Activated CD4-positive, alpha-beta T cell treated with anti-CD3 and anti-CD28 coated beads, Interleukin-2, amount 50 U/mL, for 1 hour (primary cell): ENCODE results near the gene WDR38.

Source experiments
- DNase-seq: peaks from one replicate; pipeline ENCODE4 v3.0.0-alpha.2; 2020

WDR38 gene

GRCh38 chr9:124886461-124886860, 33.2 kb downstream of the WDR38 start:
- no peak for DNase-seq

GRCh38 chr9:124886866-124887492, 33.7 kb downstream of the WDR38 start:
- no peak for DNase-seq

DNA sequence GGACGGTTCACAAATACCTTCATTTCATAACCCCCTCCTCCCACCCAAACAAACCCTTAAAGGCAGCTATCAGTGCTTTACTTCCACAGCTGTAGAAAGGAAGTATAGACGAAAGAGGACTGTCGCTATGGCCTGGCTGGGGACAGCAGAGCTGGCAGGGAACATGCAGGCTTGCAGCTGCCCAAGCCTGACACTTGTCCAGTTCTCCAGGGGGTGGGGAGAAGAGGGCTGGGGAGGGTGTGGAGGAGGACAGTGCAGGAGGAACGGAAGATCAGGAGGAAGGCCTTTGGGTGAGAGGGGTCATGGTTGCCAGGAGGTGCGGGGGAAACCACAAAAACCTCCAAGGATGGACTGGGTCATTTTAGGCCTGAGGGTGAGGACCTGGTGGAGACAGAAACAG, 34.6 kb downstream of the WDR38 start:
- no peak for DNase-seq

DNA sequence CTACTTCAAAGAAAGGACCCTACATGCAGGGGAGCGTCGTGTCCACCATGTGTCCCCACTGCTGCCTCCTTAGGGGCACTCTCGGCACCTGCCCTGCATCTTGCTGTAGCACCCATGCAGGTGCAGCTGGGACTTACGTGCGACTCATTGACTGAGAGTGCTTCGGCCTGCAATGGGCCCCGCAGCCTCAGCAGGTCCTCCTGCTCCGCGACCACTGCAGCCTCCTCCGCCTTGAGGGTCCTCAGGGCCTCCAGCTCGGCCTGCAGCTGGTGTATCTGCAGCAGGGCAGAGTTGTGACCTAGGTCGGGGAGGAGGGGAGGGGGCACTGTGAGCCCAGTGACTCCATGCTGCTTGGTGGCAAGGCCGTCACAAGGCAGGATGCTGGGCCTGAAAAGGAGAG, 35.7 kb downstream of the WDR38 start:
- no peak for DNase-seq

DNA sequence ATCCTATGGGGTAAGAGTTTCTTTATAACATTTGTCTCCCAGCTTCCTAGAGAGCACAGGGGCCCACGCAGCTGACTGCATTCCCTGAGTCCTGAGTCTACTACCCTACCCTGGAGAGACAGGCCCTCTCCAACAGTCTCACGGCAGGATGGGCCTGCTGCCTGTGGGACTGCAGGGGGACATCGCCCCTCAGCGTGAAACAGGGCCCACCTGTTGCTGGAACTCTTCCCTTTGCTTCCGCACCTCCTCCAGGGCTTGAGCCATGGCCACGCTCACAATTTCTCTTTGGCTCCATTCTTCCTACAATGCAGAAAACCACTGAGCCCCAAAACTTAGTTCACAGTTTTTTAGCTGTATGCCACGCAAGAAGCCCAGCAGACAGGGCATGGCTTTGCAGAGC, 36.9 kb downstream of the WDR38 start:
- DNase-seq = no peak

GRCh38 chr9:124894035-124894740, 40.9 kb downstream of the WDR38 start:
- DNase-seq = no peak

DNA sequence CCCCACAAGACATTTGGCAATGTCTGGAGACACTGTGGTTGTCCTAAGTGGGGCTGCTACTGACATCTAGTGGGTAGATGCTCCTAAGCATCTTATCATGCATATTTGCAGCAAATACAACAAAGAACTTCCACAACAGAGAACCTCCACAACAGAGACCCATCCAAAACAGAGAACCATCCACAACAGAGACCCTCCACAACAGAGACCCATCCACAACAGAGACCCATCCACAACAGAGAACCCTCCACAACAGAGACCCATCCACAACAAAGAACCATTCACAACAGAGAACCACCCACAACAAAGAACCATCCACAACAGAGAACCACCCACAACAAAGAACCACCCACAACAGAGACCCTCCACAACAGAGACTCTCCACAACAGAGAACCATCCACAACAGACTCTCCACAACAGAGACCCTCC, 41.5 kb downstream of the WDR38 start:
- peak; percentile 34 for DNase-seq

GRCh38 chr9:124897570-124898460, 44.6 kb downstream of the WDR38 start:
- no peak for DNase-seq

- no peak for DNase-seq
These were observed 46.6 kb downstream of the WDR38 start for GRCh38 chr9:124899845-124900244.

DNA sequence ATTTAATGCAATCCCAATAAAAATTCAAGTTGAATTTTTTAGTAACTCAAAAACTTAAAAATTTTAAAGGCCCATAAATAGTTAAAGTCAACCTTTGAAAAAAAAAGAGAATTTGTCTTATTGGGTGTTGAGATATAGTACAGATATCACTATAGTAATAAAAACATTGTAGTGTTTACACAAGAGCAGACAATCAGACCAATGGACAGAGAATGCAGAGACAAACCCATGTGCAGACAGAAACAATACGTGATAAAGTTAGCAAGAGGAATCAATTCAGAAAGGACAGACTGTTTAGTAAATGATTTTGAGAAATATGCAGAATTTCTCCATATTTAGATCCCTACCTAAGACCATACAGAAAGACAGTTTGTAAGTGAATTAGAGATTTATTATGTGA, 53.7 kb downstream of the WDR38 start:
- DNase-seq = no peak
